ENCODE results near the gene CYFIP2. TPM values are rescaled to one million over a fixed set of nuclear protein-coding genes. Genes with fewer than 3 reads are reported as not detected.

CYFIP2 gene
- total RNA-seq, 1 experiment from 2014 or later, result 74.7 TPM

GRCh38 chr5:157247267-157247666, 18.7 kb upstream of the CYFIP2 start:
- no peaks in the 10 kb centered on the region for H3K36me3 Mint-ChIP-seq (ENCODE audit: insufficient read depth in 1 of 3, low read depth in 3 of 3)

More at GRCh38 chr5:157247267-157247666, 18.7 kb upstream of the CYFIP2 start:
- Histone ChIP-seq H2BK120ac (ENCODE audit: low read depth, low read length, poor library complexity, severe bottlenecking) (no peak overlapping the region), H4K20me1 (ENCODE audit: control insufficient read depth, insufficient read depth, insufficient read length) (no peaks in the 10 kb centered on the region), H3K56ac (ENCODE audit: insufficient read length, low read depth, low read length) (no peak overlapping the region), H3K23me2 (ENCODE audit: insufficient read length, low read depth, low read length, poor library complexity, severe bottlenecking) (no peaks in the 10 kb centered on the region), H3K4me2 (ENCODE audit: insufficient read depth, insufficient read length, low read length) (no peak overlapping the region), H3K27me3 (ENCODE audit: insufficient read depth, low read length) (no peaks in the 10 kb centered on the region), H3K27ac (ENCODE audit: insufficient read length, low read depth, low read length) (no peak overlapping the region), H3K79me2 (ENCODE audit: insufficient read depth, low read length) (no peaks in the 10 kb centered on the region), H4K91ac (ENCODE audit: insufficient read length, low read depth, low read length) (no peak overlapping the region), H3K9ac (ENCODE audit: extremely low read depth, insufficient read length, low read length) (no peak overlapping the region), H3K18ac (ENCODE audit: insufficient read length, low read depth, low read length) (no peak overlapping the region), H2BK20ac (ENCODE audit: low read depth, low read length, poor library complexity, severe bottlenecking) (no peak overlapping the region), H3K79me1 (ENCODE audit: insufficient read depth, low read depth, low read length, poor library complexity, severe bottlenecking) (no peaks in the 10 kb centered on the region), H4K5ac (ENCODE audit: insufficient read length, low read depth, low read length) (no peak overlapping the region), H2AK5ac (ENCODE audit: insufficient read length, low read length) (no peak overlapping the region), H2BK15ac (ENCODE audit: low read depth, low read length) (no peak overlapping the region), H3T11ph (ENCODE audit: low read length) (no peak overlapping the region), H4K8ac (replicated peaks; ENCODE audit: insufficient read length, low read depth, low read length) (no peak overlapping the region), H2AFZ (ENCODE audit: low read length) (no peak overlapping the region), H2BK5ac (ENCODE audit: insufficient read length, low read length) (no peak overlapping the region), H3K9me3 (ENCODE audit: control insufficient read depth, low read depth, low read length) (no peaks in the 10 kb centered on the region), H3K23ac (ENCODE audit: insufficient read length, low read depth, low read length) (no peak overlapping the region), H3K4me1 (ENCODE audit: insufficient read depth, low read length) (peaks cover 7% of the 10 kb centered on the region; the same call in 1 of the 2 replicates), H2BK12ac (ENCODE audit: insufficient read length, low read depth, low read length) (no peak overlapping the region), H3K14ac (ENCODE audit: insufficient read depth, low read length) (no peak overlapping the region), H3K4ac (ENCODE audit: low read depth, low read length) (no peak overlapping the region)
- Mint-ChIP-seq H3K27ac (no peak overlapping the region), H3K4me1 (peaks cover 10 to 26% of the 10 kb centered on the region in 2 experiments), H3K4me3 (no peak overlapping the region), H3K27me3 (ENCODE audit: low read depth) (no peaks in the 10 kb centered on the region; the same call in 1 of the 2 replicates), H3K9me3 (no peaks in the 10 kb centered on the region; a peak in 1 of 5 replicates)
- DNase-seq, result no peak
- no peak for TF ChIP-seq CTCF (conservative IDR thresholded peaks at IDR 0.05)
